ENCODE measurements around the gene SNRNP70.
"Not testable (repeated sequence)": the region's sequence is repeated elsewhere in the genome, so short reads cannot be mapped to it uniquely, and the experiment has no call there.

SNRNP70 gene

GRCh38 chr19:49064768-49065611 is 20.3 kb upstream of the SNRNP70 start, which contains the start of gene NTF4:
Gene NTF4 (minus strand): TSS chr19:49064818. CDS start chr19:49061997, 2,821 bp downstream.
- no peak for FAIRE-seq

DNA sequence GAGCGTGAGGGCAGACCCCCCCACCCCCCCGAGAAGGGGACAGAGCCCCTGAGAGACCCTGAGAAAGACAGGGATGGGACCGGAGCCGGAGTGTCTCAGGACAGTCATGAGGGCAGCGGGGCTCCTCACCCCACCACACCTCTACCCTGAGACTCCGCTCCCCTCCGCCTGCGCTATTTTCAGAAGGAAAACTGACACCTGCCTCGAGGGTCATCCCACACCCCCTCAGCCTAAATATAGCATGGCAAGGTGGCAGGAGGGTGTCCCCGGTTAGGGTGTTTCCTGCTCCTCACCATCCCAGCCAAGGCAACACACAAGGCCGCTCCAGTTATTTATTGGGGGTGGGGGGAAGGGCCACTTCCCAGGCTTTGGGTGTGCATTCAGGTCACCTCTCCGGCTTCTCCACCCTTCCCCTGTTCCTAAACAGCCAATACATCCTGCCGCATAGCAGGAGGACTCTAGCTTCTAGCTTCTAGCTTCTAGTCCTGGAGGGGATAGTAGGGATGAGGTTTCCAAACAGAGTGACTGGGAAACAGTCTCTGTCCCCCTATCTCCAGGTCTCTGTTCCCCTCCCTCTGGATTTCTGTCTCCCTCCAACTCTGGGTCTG is 19.2 kb upstream of the SNRNP70 start:
- FAIRE-seq: no peak

GRCh38 chr19:49067554-49067953 is 17.7 kb upstream of the SNRNP70 start:
- no peak for FAIRE-seq

DNA sequence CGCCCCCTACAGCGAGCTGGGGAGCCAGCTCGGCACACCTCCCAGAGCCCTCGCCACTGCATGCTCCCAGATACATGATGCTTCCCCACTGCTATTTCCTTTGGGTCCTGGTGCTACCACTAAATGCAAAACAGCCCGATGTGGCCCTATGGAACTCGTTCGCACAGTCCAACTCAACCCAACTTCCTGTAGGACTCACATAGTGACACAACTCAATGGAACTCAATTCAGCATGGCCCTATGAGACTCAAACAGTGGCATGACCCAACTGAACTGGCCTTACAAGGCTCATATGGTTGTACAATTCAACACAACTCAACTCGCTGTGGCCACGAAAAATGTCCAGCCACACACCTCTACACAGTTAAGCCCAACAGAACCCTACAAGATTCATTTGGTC is 16.2 kb upstream of the SNRNP70 start:
- no peak for FAIRE-seq

DNA sequence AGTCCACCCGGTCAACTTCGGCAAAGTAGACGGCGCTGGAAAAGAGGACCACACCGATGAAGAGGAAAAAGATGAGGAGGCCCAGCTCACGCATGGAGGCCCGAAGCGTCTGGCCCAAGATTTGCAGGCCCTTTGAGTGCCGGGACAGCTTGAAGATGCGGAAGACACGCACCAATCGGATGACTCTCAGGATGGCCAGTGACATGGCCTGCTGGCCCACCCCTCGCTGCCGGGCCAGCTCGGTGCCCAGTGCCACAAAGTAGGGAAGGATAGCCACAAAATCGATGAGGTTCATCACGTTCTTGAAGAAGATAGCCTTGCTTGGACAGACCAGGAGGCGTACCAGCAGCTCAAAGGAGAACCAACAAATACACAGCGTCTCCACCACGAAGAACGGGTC is 14.8 kb upstream of the SNRNP70 start:
- FAIRE-seq: no peak

GRCh38 chr19:49071860-49072547 is 13.2 kb upstream of the SNRNP70 start:
- no peak for FAIRE-seq

GRCh38 chr19:49073514-49074378 is 11.5 kb upstream of the SNRNP70 start:
- no peak for FAIRE-seq

- not testable (repeated sequence) for FAIRE-seq
Measured at GRCh38 chr19:49074869-49075268, 10.4 kb upstream of the SNRNP70 start.

DNA sequence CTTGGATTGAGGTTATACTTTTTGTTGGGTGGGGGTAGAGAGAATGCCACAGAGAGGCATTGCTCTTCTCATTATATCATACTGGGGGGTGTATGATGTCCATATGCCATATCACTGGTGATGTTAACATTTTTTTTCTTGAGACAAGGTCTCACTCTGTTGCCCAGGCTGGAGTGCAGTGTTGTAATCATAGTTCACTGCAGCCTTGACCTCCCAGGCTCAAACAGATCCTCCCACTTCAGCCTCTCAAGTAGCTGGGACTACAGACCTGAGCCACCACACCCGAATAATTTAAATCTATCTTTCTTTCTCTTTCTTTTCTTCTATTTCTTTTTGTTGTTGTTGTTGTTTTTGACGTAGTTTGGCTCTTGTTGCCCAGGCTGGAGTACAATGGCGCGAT is 4.9 kb upstream of the SNRNP70 start:
- FAIRE-seq: no peak

- no peak for FAIRE-seq
Measured at GRCh38 chr19:49081273-49081672, 4.0 kb upstream of the SNRNP70 start.

GRCh38 chr19:49084206-49085019 is 838 bp upstream of the SNRNP70 start:
- no peak for FAIRE-seq

- no peak for FAIRE-seq
Measured at GRCh38 chr19:49085868-49086232, 599 bp downstream of the SNRNP70 start.

DNA sequence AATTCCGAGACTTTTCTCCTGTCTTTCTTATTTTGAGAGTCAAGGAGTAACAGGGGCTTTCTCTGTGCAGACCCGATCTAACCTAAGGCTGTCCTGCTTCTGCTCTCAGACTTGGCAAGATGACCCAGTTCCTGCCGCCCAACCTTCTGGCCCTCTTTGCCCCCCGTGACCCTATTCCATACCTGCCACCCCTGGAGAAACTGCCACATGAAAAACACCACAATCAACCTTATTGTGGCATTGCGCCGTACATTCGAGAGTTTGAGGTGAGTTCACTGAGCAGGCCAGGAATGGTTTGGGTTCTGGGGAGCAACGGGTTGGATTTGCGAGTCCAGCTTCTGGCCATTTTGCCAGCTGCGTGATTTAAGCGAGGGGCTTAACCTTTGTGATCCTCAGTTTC is 1.0 kb downstream of the SNRNP70 start:
- no peak for FAIRE-seq

DNA sequence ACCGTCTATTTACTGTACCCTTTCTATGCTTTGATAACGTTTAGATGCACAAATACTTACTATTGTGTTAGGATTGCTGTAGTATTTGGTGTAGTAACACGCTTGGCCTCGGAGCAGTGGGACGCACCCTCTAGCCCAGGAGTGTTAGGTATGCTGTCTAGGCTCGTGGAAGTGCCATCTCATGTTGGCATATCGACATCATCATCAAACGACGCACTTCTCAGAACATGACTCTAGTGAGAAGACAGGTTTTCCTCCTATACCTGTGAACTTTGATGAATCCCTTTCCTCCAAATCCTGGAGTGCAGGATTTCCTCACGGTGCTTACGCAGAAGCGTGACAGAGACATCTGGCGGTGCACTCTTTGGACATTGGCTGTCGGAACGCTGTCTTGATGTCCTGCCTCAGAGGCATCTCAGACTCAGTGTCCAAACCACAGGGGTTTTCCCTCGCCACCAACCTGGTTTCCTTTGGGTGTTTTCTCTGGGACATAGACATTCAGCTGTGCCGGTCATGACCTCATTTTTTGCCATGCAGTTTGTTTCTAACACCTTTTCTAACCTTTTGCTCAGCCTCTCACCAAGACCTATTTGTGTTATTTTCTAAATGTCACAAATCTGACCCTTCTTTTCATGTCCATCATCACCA is 6.3 kb downstream of the SNRNP70 start:
- FAIRE-seq: no peak

GRCh38 chr19:49092686-49093085 is 7.4 kb downstream of the SNRNP70 start:
- FAIRE-seq: no peak

DNA sequence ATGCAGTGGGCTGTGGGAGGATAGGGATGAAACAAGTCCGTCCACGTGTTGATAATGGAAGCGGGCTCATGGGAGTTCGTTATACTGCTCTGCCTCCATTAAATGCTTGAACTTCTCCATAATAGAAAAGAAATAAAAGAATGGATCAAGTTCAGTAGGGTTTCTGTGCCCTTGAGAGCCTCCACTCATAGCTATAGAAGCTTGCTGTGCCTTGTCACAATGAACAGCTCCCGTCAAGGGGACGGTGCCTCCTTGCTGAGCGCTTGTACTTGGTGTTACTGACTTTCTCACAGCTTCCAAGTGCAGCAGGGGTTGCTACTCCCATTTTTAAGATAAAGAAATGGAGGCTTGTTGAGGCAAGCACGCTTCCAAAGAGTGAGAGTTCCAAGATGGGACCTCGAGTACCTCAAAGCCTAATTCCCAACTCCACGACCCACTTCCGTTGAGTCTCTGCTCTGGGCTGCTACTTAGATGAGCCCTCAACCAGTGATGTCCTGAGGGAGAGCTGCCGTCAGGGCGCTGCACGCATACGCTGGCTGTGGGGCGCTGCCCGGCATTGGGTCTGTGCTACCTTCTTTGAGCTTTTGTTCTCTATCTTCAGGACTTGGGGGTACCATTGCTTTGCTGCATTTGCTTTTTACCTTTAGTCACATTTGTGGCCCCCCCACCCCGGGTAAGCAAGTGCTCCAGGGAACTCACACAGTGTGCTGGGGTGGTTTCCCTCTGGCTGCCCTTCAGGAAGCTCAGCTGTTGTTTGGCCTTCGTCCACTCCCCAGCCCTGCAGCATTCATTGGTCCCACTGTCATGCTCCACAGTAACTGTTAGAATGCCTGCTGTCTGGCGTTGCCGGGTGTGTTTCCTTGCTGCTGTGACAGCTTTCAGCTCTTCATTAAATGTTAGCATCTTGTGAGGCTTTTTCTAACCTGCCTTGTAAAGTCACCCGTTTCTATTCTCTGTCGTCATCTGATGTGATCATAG is 9.5 kb downstream of the SNRNP70 start:
- no peak for FAIRE-seq

GRCh38 chr19:49097453-49098288 is 12.4 kb downstream of the SNRNP70 start:
- FAIRE-seq: peak; percentile 88

DNA sequence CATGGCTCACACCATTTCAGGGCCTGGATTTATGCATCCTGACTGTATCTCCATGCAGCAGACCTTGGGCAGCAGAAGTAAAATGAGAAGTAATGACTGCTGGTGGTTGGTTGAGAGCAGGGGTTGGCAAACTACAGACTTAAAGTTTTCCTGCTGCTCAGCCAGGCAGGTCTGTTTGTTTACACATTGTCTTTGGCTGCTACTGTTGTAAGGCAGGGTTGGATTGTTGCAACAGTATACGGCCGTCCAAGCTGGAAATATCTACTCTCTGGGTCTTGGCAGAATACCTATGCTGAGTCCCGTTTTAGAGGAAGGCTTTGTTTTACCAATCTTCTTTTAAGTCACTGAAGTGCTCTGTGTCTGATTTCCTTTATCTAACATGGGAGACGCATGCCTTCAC is 13.5 kb downstream of the SNRNP70 start:
- no peak for FAIRE-seq

DNA sequence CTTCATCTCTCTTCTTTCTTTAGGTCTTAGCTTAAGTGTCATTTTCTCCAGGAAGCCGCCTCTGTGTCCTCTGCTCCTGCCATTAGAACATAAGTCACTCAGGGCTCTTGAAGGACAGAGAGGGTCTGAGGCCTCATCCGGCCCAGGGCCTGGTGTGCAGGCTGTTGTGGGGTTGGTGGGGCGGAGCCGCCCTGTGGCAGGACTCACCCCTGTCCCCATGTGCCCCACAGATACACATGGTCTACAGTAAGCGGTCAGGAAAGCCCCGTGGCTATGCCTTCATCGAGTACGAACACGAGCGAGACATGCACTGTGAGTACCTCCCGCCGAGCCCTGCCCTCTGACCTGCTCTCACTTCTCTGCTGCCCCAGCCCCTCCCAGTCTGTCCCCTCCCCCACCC is 15.9 kb downstream of the SNRNP70 start:
- FAIRE-seq: no peak

All from TTC549 (cell line).